HG03442 (cell line): ENCODE data around the gene SLC6A6.
A peak's percentile ranks its signal among the peaks of the same experiment; 100 is the strongest.
"Not testable (repeated sequence)": the region's sequence is repeated elsewhere in the genome, so short reads cannot be mapped to it uniquely, and the experiment has no call there.

Experiments
- ATAC-seq: cut with Tn5 transposase; IDR thresholded peaks from one replicate; pipeline ENCODE4 v1.9.1; 2021; ENCODE audit warnings: mild to moderate bottlenecking, moderate library complexity; ENCODE audit not compliant: unreplicated experiment

Gene SLC6A6

GRCh38 chr3:14397531-14397930, 4.9 kb upstream of the SLC6A6 start:
- ATAC-seq = no peak

- ATAC-seq = no peak
Observed at GRCh38 chr3:14397940-14398796, 4.2 kb upstream of the SLC6A6 start.

DNA sequence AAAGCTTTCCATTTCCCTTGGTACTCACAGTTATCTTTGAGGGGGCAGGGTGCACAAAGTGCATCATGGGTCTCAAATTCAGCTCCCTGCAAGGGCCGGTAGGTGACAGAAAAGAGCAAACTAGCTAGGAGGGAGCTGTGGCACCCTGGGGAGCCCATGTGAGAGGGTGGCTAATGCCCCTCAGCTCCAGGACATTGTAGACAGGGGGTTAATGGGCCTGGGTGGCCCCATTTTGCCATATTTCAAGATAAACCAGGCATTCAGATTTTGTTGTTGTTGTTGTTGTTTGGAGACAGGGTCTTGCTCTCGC, 3.7 kb upstream of the SLC6A6 start:
- ATAC-seq = no peak

GRCh38 chr3:14401692-14402303, 608 bp upstream of the SLC6A6 start:
- ATAC-seq = no peak

- ATAC-seq = no peak
Observed at GRCh38 chr3:14403619-14404155, 1.3 kb downstream of the SLC6A6 start.

DNA sequence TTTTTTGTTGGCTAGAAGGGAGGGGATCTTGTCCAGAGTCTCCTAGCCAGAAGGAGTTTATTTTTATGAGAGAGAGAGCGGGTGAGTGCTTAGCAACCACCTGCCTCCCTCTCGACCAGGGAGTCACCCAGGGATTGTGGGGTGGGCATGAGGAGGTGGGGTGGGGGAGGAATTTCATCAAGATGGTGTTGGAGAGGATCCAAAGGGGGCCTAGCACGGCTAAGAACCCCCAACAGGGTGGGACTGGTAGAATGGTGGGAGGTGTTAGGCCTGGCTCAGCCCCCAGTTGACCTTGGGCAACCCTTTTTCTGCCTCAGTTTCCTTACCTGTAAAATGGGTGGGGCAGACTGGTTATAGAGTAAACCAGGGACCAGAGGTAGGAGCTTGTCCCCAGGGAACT, 1.8 kb downstream of the SLC6A6 start:
- ATAC-seq = no peak

DNA sequence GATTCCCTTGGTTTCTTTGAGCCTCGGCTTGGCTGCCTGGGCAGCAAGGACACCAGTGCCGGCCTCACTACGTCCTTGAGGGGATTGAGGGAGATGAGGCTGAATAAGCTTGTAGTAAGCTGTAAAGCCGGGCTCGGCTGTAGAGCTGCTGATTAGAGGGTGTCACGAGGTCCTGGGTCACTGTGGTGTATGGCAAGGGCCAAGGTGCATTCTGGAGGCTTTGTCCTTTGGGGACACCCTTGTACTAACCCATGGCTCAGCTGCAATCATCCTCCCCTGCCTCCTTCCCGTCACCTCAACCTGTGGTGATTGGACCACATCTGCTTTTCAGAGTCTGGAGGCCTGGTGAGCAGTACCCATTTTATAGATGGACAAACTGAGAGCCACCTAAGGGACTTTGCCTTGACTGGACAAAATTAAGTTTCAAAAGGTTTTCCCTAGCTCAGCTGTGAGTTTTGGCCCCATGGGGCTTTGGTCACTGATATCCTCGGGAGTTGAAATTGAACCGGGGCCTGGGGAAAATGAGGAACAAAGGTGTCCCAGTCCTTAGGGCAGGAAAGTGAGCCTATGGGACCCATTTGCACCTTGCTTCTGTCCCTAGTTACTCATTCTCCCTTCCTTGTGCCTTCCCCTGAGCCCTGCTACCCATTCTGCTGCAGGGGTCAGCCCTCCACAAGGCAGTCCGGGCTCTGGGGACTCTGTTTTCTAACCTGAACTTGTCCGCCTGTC, 2.4 kb downstream of the SLC6A6 start:
- no peak for ATAC-seq

DNA sequence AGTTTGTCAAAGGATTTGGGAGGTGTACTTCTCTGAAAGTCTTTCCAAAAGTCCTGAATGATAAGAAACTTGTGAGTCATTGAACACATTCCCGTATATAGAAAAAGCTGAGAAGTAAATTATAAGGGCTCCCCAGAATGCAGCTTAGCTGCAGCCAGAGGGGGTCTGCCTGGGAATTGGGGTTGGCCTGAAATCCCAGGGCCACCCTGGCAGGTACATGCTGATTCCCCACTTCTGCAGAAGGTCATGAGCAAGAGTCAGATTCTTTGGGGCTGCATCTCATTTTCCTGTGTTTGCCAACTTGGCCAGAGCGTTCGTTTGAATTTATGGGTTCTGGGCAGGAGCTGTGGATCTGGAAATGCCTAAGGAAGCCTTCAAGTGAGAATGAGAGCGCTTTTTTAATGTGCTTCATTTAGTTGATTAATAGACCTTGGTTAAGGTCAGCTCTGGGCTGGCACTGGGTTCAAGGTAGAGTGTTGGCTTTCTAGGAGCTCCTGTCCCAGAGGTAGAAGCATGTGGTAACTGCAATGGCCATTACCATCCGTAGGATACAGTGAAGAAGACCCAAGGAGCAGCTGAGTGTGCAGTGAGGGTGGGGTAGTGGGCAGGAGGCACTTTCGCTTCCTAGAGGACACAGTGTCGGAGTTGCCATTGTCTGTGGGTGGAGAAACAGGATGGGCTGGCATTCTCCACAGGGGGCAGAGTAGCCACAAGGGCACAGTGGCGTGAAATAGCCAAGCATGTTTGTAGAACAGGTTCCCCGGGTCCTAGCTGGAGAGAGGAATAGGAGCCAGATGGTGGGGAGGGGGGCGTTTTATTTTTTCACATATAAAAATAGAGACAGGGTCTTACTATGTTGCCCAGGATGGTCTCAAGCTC, 3.2 kb downstream of the SLC6A6 start:
- ATAC-seq = no peak

DNA sequence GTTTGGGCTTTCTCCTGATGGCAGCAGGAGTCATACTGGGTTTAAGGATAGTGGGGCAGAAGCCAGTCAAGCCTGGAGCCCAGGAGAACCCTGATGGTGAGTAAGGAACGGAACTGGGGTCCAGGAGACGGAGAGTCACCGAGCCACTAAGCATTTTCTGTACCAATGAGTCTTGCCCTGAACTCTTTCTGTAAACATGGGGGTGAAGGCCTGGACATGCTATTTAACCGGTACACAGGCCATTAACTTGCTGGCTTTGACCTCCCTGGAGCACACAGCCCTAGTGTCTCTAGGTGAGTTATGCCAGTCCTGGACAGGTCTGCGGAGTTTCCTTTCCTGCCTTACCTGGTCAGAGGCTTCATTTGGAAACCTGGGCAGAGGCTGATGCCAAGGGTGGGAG, 3.9 kb downstream of the SLC6A6 start:
- ATAC-seq = no peak

DNA sequence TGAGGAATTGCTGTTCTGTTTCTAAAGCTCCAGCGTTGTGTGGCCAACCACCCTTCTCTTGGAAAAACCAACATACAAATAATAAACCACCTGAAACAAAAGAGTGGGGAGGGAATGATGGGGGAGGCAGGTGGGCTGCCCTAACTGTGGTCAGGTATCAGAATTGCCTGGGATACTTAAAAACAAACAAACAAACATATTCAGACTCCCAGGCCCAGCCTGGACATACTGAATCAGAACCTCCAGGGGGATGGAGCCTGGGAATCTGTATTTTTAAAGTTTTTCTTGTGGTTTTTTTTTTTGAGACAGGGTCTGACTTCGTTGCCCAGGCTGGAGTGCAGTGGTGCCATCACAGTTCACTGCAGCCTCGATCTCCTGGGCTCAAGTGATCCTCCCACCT, 4.4 kb downstream of the SLC6A6 start:
- ATAC-seq = no peak

DNA sequence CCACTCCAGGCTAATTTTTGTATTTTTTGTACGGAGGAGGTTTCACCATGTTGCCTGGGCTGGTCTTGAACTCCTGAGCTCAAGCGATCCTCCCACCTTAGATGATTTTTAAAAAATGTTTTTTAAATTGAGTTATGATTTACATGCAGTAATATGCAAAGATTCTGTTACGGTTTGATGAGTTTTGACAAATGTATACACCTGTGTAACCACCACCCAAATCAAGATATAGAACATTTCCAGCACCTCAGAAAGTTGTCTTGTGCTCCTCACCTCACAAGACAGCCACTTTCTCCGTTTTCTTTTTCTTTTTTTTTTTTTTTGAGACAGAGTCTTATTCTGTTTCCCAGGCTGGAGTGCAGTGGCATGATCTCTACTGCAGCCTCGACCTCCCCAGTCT, 4.8 kb downstream of the SLC6A6 start:
- ATAC-seq = no peak

GRCh38 chr3:14409779-14410063, 7.3 kb downstream of the SLC6A6 start:
- not testable (repeated sequence) for ATAC-seq

DNA sequence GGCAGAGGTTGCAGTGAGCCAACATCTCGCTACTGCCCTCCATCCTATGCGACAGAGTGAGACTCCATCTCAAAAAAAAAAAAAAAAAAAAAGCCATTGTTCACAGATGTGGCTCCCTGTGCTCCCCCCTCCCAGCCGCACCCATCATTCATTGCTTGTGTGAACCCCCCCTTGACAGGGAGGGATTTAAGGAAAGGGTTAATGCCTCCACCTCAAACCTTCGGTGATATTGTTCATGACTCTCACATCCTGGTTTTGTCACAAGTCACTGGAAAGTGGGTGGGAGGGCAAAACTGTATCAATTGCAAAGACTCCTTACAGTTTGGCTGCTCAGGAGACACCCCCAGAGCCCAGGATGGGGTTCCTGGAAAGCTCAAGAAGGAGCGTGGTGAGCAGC, 7.7 kb downstream of the SLC6A6 start:
- ATAC-seq = no peak

DNA sequence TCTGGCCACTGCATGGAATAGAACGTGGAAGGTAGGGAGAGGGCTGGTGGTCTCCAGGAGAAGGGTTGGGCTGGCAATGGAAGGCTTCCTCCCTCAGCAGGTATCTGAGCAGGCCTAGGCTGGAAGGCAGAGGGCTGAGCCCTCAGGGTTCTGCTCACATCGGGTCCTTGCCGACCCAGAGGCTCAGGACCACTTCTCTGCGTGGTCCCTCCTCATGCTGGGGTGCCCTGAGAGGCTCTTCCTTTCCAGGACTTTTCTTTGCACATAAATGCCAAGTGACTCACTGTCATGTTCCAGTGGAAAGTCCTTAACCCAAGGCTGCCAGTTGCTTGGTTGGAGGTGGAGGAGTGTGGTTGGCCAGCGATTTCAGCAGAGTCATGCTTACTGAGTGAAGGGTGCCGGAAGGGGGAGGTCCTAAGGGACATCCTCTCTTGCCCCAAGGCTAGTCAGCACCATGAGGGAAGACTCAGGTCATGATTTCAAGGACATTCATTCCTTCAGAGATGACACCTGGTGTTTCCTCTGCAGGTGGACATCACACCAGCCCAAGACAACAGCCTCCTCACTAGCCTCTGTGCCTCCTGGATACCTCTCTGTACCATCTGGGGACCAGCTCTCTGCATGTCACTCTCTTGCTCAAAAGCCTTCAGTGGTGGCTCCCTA, 8.2 kb downstream of the SLC6A6 start:
- ATAC-seq = peak; percentile 76

DNA sequence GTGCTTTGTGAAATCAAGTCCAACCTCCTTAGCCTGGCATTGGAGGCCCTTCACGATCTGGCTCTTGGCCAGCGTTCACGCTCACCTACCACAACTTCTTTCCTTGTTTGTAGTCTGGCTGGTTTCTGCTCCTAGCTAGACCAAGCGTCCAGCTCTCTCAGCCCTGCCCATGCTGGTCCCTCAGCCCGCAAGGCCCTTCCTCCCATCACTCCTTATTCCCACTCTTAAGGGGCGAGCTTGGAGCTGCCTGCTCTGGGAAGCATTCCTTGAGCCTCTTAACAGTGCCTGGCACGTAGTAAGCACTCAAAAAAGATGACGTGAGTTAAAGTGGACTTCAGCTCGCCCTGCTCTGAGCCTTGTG, 8.7 kb downstream of the SLC6A6 start:
- ATAC-seq = no peak

DNA sequence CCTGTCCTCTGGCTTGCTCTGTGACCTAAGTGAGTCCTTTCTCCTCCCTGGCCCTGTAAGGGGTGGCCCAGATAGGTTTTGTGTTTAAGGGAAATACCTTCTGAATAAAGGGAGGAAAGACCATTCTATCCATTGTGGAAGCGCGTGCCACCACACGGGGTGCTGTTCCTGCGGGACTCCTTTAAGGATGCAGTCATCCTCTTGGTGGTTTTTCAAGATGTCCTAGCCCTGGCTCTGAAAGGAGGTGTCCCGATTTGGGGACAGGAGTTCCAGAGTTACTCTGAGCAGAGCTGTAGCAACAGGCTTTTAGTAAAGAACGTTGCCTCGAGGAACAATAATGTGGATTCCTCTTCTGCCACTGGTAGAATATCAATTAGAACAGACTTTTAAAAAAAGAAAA, 9.6 kb downstream of the SLC6A6 start:
- ATAC-seq = no peak

DNA sequence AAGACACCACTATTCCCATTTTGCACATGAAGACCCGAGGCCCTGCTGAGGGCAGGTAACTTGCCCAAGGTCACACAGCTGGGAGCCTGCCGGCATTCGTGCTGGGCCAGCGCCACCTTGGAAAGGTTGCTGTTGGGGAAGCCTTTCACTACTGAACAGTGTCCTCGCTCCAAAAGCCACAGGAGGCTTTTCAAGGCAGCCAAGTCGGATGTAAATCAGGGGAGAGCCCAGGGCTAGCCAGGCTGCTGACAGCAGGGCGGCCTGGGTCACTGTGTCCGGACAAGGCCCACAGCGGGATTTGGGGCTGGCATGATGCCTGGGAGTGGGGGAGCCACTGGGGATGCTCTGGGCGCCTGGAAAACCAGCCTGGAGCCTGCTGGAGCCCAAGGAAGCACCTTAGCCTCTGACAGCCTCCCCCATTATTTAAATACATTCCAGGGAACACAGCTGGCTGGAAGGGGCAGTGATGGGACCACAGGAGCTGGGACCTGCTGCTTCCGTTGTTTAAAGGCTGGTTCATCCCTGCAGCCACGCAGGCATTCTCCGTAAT, 10.5 kb downstream of the SLC6A6 start:
- ATAC-seq = no peak

DNA sequence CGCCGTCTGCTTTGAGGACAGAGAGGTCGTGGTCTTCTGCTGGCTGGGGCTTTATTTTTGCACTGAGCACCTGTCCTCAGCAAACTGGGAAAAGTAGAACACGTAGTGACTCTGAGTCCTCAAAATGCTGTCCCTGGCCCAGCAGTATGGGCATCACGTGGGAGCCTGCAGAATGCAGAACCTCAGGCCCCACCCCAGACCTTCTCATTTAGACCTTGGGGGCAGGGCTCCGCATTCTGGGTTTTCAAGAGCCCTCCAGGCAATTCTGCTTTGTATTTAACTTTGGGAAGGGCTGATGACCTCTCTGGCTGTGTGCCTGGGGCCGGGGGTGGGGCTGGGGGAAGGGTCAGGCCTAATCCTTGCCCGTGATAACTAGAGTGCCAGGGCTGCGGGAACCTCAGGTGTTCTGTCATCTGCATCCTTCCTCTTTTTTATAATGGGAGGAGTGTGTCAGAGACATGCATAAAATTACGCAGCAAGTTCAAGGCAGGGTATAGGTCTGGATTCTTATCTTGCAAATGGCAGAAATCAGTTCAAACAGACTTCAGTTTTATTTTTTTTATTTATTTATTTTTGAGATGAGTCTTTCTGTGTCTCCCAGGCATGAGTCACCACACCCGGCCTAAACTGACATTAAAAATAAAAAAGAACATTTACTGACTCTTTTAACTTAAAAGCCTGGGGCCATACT, 11.1 kb downstream of the SLC6A6 start:
- ATAC-seq = no peak

DNA sequence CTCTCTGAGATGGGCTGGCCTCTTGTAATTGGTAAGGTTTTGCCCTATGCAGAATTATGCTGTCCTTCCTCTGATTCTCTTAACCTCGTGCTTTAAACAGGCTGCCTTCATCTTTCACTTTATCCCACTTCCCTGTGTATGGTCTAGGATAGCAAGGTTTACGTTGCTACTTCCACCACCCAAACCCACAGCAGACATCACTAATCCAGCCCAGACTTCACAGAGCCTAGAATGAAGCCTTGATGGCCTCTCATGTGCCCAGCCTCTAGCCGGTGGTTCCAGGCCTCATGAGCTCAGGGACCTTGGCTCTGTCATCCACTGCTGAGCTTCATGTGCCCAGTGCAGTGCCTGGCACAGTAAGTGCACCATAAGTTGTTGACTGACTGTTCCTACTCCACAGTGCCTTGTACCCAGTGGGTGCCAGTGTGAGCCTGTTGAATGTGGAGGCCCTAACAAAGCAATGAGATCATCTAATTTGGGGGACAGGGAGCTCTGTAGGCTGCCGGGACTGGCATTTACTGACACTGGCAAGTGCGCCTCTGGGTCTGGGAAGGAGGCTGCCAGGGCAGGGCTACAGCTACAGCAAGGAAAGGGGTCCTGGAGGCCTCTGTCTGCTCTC, 12.5 kb downstream of the SLC6A6 start:
- ATAC-seq = no peak
